Measurements from ENCODE around the gene SNX32.

SNX32 gene

GRCh38 chr11:65870706-65871681, 37.2 kb downstream of the SNX32 start:
- H3K4me1 ChIP-seq (ENCODE audit: insufficient read depth, low read length, poor library complexity, severe bottlenecking): peaks cover 34% of the 10 kb centered on the region
- H2AFZ ChIP-seq (ENCODE audit: low read length): no peak overlapping the region
- no peaks in the 10 kb centered on the region for H3K27me3 ChIP-seq (ENCODE audit: insufficient read depth, low read length, poor library complexity, severe bottlenecking)
- peak overlapping the region; percentile 41 for H3K4me2 ChIP-seq (ENCODE audit: low read depth, low read length, poor library complexity, severe bottlenecking)
- H4K20me1 ChIP-seq (ENCODE audit: insufficient read depth, low read length, poor library complexity, severe bottlenecking): peaks cover 4% of the 10 kb centered on the region
- H3K4me3 ChIP-seq (ENCODE audit: low read length, poor library complexity, severe bottlenecking): peak overlapping the region; percentile 21
- H3K79me2 ChIP-seq (ENCODE audit: insufficient read depth, low read length): no peaks in the 10 kb centered on the region
- no peaks in the 10 kb centered on the region for H3K9me2 ChIP-seq (replicated peaks; ENCODE audit: low read depth, low read length)
- H3F3A ChIP-seq (ENCODE audit: low read depth): no peaks in the 10 kb centered on the region
- H3K9me3 ChIP-seq (ENCODE audit: insufficient read depth, low read depth, low read length): no peaks in the 10 kb centered on the region
- H3K9ac ChIP-seq (ENCODE audit: low read depth, low read length, poor library complexity, severe bottlenecking): peak overlapping the region; percentile 0
- no peaks in the 10 kb centered on the region; the same call in 1 of the 2 replicates for H3K36me3 ChIP-seq (ENCODE audit: insufficient read depth, low read length)
- TF ChIP-seq CTCF (conservative IDR thresholded peaks at IDR 0.05; ENCODE audit: low read length) (no peak), EZH2phosphoT487 (IDR thresholded peaks at IDR 0.05; ENCODE audit: borderline replicate concordance) (no peak)

- Histone ChIP-seq H3K9me2 (replicated peaks; ENCODE audit: low read depth, low read length) (no peaks in the 10 kb centered on the region), H3K9ac (ENCODE audit: low read depth, low read length, poor library complexity, severe bottlenecking) (no peak overlapping the region), H3K4me1 (ENCODE audit: insufficient read depth, low read length, poor library complexity, severe bottlenecking) (peaks cover 34% of the 10 kb centered on the region), H3K79me2 (ENCODE audit: insufficient read depth, low read length) (no peaks in the 10 kb centered on the region), H4K20me1 (ENCODE audit: insufficient read depth, low read length, poor library complexity, severe bottlenecking) (peaks cover 4% of the 10 kb centered on the region), H3F3A (ENCODE audit: low read depth) (no peaks in the 10 kb centered on the region), H3K9me3 (ENCODE audit: insufficient read depth, low read depth, low read length) (no peaks in the 10 kb centered on the region), H2AFZ (ENCODE audit: low read length) (no peak overlapping the region), H3K27me3 (ENCODE audit: insufficient read depth, low read length, poor library complexity, severe bottlenecking) (no peaks in the 10 kb centered on the region), H3K36me3 (ENCODE audit: insufficient read depth, low read length) (no peaks in the 10 kb centered on the region; the same call in 1 of the 2 replicates), H3K4me2 (ENCODE audit: low read depth, low read length, poor library complexity, severe bottlenecking) (no peak overlapping the region), H3K4me3 (ENCODE audit: low read length, poor library complexity, severe bottlenecking) (no peak overlapping the region)
- TF ChIP-seq CTCF (conservative IDR thresholded peaks at IDR 0.05; ENCODE audit: low read length): no peak
- no peak for TF ChIP-seq EZH2phosphoT487 (IDR thresholded peaks at IDR 0.05; ENCODE audit: borderline replicate concordance)
Measured at GRCh38 chr11:65871811-65872548, 38.2 kb downstream of the SNX32 start.

- Histone ChIP-seq H3K4me2 (ENCODE audit: low read depth, low read length, poor library complexity, severe bottlenecking) (peak within 1 kb of the TSS; percentile 85), H3K36me3 (ENCODE audit: insufficient read depth, low read length) (no peaks in the 10 kb centered on the region), H3K9me2 (replicated peaks; ENCODE audit: low read depth, low read length) (no peaks in the 10 kb centered on the region), H3K9ac (ENCODE audit: low read depth, low read length, poor library complexity, severe bottlenecking) (peak within 1 kb of the TSS; percentile 73), H4K20me1 (ENCODE audit: insufficient read depth, low read length, poor library complexity, severe bottlenecking) (no peaks in the 10 kb centered on the region), H3K9me3 (ENCODE audit: insufficient read depth, low read depth, low read length) (no peaks in the 10 kb centered on the region), H3K79me2 (ENCODE audit: insufficient read depth, low read length) (no peaks in the 10 kb centered on the region), H3K4me1 (ENCODE audit: insufficient read depth, low read length, poor library complexity, severe bottlenecking) (peaks cover 34% of the 10 kb centered on the region), H2AFZ (ENCODE audit: low read length) (peak within 1 kb of the TSS; percentile 93), H3F3A (ENCODE audit: low read depth) (no peaks in the 10 kb centered on the region), H3K27me3 (ENCODE audit: insufficient read depth, low read length, poor library complexity, severe bottlenecking) (no peaks in the 10 kb centered on the region), H3K4me3 (ENCODE audit: low read length, poor library complexity, severe bottlenecking) (peak within 1 kb of the TSS; percentile 75)
- no peak for TF ChIP-seq CTCF (conservative IDR thresholded peaks at IDR 0.05; ENCODE audit: low read length)
- no peak for TF ChIP-seq EZH2phosphoT487 (IDR thresholded peaks at IDR 0.05; ENCODE audit: borderline replicate concordance)
Measured at GRCh38 chr11:65872586-65873317, 39.0 kb downstream of the SNX32 start, which contains the start of gene EFEMP2. Gene EFEMP2, minus strand, starts transcription at chr11:65872800. Its CDS starts 446 bp downstream, at chr11:65872354.
